Gastrocnemius medialis (tissue), 4 donors: Measurements from ENCODE around the gene COBL.

Experiments
- POLR2A ChIP-seq, 2 donors: fragments of 450-650 bp; IDR thresholded peaks; one replicate each; pipeline ENCODE4 v1.6.1; 2017; ENCODE audit warnings: antibody characterized with exemption in 2 of 2, mild to moderate bottlenecking in 2 of 2, moderate library complexity in 2 of 2
- TF ChIP-seq, protein P1 (sequence below), 5 experiments: fragments of 450-650 bp in 3 of 5; fragments of 200-600 bp in 2 of 5; sonication (generic) in 2 of 5; IDR thresholded peaks in 4 of 5; conservative IDR thresholded peaks in 1 of 5; 1 replicate in 4 of 5; 2 replicates in 1 of 5; pipeline ENCODE4 v1.5.1; 2016 to 2019; ENCODE audit warnings: antibody characterized with exemption in 5 of 5, mild to moderate bottlenecking in 3 of 5, moderate library complexity in 3 of 5

DNA sequence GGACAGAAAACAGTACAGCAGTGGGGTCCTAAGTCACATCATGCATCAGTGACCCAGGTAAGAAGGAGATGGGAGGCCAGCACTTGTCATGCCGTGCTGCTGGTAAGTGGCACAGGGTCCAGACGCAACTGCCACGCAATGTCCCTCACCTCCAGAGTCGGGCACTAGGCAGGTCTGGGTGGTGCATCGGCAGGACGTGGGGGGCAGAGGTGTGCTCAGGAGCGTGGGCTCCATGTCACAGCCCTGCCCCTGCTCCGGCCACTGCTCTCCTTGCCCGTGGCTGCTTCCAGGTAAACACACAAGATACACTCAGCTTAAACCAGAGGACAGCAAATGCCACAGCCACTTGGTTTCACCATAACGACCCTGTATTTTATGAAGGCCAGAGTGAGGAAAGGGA is 47.3 kb downstream of the COBL start:
- TF ChIP-seq, protein P1, sequence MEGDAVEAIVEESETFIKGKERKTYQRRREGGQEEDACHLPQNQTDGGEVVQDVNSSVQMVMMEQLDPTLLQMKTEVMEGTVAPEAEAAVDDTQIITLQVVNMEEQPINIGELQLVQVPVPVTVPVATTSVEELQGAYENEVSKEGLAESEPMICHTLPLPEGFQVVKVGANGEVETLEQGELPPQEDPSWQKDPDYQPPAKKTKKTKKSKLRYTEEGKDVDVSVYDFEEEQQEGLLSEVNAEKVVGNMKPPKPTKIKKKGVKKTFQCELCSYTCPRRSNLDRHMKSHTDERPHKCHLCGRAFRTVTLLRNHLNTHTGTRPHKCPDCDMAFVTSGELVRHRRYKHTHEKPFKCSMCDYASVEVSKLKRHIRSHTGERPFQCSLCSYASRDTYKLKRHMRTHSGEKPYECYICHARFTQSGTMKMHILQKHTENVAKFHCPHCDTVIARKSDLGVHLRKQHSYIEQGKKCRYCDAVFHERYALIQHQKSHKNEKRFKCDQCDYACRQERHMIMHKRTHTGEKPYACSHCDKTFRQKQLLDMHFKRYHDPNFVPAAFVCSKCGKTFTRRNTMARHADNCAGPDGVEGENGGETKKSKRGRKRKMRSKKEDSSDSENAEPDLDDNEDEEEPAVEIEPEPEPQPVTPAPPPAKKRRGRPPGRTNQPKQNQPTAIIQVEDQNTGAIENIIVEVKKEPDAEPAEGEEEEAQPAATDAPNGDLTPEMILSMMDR (IDR thresholded peaks at IDR 0.05 in 4 of 5, conservative IDR thresholded peaks at IDR 0.05 in 1 of 5), result no peak
- no peak for TF ChIP-seq POLR2A (IDR thresholded peaks at IDR 0.05)
